ENCODE results near the gene MRPL40.
"Not testable (repeated sequence)": the region's sequence is repeated elsewhere in the genome, so short reads cannot be mapped to it uniquely, and the experiment has no call there.

Gene MRPL40

DNA sequence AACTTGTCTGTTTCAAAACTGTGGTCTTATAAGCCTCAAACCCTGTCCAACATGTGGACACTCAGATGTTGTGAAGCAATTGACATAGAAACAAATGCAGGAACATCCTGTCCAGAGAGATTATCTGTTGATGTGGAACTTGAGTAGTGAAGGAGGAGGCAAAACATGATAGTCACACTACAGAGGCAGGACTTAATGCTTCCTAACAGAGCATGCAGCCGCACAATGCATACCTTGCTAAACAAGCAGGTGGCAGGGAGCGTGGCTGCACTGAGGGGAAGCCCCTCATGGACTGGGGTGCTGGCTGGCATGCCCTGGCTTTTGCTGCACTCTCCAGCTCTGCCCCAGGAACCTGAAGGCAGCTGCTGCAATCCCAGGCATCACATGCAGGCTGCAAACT is 9.8 kb downstream of the MRPL40 start:
- TF ChIP-seq, protein P1, sequence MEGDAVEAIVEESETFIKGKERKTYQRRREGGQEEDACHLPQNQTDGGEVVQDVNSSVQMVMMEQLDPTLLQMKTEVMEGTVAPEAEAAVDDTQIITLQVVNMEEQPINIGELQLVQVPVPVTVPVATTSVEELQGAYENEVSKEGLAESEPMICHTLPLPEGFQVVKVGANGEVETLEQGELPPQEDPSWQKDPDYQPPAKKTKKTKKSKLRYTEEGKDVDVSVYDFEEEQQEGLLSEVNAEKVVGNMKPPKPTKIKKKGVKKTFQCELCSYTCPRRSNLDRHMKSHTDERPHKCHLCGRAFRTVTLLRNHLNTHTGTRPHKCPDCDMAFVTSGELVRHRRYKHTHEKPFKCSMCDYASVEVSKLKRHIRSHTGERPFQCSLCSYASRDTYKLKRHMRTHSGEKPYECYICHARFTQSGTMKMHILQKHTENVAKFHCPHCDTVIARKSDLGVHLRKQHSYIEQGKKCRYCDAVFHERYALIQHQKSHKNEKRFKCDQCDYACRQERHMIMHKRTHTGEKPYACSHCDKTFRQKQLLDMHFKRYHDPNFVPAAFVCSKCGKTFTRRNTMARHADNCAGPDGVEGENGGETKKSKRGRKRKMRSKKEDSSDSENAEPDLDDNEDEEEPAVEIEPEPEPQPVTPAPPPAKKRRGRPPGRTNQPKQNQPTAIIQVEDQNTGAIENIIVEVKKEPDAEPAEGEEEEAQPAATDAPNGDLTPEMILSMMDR (conservative IDR thresholded peaks at IDR 0.05; ENCODE audit: low read depth, low read length), result no peak
- Histone ChIP-seq H3K79me2 (ENCODE audit: insufficient read depth, low read depth) (peaks cover 56% of the 10 kb centered on the region), H3K9ac (no peak overlapping the region), H4K20me1 (ENCODE audit: insufficient read depth) (no peaks in the 10 kb centered on the region; the same call in 1 of the 2 replicates), H3K36me3 (ENCODE audit: insufficient read depth) (no peaks in the 10 kb centered on the region), H3K4me2 (no peak overlapping the region), H3K4me3 (IDR thresholded peaks at IDR 0.05; ENCODE audit: insufficient read depth, low read depth, low read length) (no peak overlapping the region), H3K4me1 (ENCODE audit: low read depth, poor library complexity, severe bottlenecking) (peaks cover 9% of the 10 kb centered on the region), H3K27me3 (ENCODE audit: insufficient read depth, low read depth) (no peaks in the 10 kb centered on the region), H2AFZ (ENCODE audit: low read depth) (no peak overlapping the region), H3K27ac (no peak overlapping the region)

DNA sequence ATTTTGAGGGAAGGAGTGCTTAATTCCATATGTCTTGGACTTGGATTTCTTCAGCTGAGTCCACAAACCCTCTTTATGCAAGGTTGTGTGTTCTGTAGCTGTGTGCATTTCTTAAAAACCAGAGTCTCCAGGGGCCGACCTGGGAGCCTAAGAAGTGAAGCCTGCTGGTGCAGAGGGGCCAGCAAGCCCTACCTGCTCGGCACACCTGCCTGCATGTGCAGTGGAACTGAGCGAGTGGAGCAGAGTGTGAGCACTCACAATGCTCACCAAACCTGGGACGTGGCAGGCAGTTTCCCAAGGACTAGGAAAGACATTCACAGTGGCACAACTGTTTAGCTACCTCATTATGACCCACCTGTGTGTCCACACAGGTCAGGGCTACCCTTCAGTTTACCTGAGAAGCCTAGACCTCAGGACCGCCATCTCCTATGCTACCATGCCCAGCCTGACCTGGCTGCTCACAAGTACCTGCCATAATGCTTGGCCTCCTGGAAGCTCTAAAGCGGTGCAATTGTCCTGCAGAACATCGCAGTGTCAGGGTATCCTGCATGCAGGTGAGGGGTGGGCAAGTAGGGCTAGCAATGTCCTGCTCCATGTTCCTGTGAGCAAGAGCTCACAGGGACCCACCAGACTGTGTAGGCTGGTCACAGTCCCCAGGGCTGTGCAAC is 11.3 kb downstream of the MRPL40 start:
- peaks cover 66% of the 10 kb centered on the region for H3K79me2 ChIP-seq (ENCODE audit: insufficient read depth, low read depth)
- TF ChIP-seq, protein P1 (conservative IDR thresholded peaks at IDR 0.05; ENCODE audit: low read depth, low read length), result no peak
- H4K20me1 ChIP-seq (ENCODE audit: insufficient read depth), result no peaks in the 10 kb centered on the region; the same call in 1 of the 2 replicates

DNA sequence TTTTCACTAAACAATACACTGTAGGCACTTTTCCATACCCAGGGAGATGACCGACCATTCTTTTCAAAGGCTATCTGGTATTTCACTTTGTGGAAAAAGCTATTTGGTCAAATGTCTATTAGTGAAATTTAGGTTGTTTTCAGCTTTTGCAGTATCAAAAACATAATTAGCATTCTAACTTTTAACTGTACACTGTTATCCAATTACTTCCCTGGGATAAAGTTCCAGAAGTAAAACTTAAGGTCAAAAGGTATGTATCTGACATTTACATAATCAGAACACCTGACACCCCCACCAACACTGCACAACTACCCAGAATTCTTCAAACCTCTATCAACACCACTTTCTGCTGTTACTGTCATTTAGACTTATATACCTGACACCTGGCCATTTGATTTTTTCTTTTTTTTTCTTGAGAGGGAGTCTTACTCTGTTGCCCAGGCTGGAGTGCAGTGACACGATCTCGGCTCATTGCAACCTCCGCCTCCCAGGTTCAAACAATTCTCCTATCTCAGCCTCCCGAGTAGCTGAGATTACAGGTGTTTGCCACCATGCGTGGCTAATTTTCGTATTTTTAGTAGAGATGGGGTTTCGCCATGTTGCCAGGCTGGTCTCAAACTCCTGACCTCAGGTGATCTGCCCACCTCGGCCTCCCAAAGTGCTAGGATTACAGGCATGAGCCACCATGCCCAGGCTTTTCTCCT is 13.1 kb downstream of the MRPL40 start:
- not testable (repeated sequence) for H2AFZ ChIP-seq (ENCODE audit: low read depth); H3K27ac ChIP-seq; H4K20me1 ChIP-seq (ENCODE audit: insufficient read depth); H3K4me3 ChIP-seq (IDR thresholded peaks at IDR 0.05; ENCODE audit: insufficient read depth, low read depth, low read length); H3K9ac ChIP-seq; H3K36me3 ChIP-seq (ENCODE audit: insufficient read depth); H3K27me3 ChIP-seq (ENCODE audit: insufficient read depth, low read depth)
- Histone ChIP-seq H3K79me2 (ENCODE audit: insufficient read depth, low read depth) (peaks cover 74% of the 10 kb centered on the region), H3K4me1 (ENCODE audit: low read depth, poor library complexity, severe bottlenecking) (peaks cover 27% of the 10 kb centered on the region), H3K4me2 (peak overlapping the region; percentile 15; the same call in 1 of the 2 replicates)

More for the DNA sequence above, 11.3 kb downstream of the MRPL40 start:
- Histone ChIP-seq H3K4me2 (no peak overlapping the region), H3K27me3 (ENCODE audit: insufficient read depth, low read depth) (no peaks in the 10 kb centered on the region), H3K27ac (no peak overlapping the region), H3K36me3 (ENCODE audit: insufficient read depth) (no peaks in the 10 kb centered on the region), H3K4me3 (IDR thresholded peaks at IDR 0.05; ENCODE audit: insufficient read depth, low read depth, low read length) (no peak overlapping the region), H3K4me1 (ENCODE audit: low read depth, poor library complexity, severe bottlenecking) (peaks cover 14% of the 10 kb centered on the region), H2AFZ (ENCODE audit: low read depth) (no peak overlapping the region), H3K9ac (no peak overlapping the region)

DNA sequence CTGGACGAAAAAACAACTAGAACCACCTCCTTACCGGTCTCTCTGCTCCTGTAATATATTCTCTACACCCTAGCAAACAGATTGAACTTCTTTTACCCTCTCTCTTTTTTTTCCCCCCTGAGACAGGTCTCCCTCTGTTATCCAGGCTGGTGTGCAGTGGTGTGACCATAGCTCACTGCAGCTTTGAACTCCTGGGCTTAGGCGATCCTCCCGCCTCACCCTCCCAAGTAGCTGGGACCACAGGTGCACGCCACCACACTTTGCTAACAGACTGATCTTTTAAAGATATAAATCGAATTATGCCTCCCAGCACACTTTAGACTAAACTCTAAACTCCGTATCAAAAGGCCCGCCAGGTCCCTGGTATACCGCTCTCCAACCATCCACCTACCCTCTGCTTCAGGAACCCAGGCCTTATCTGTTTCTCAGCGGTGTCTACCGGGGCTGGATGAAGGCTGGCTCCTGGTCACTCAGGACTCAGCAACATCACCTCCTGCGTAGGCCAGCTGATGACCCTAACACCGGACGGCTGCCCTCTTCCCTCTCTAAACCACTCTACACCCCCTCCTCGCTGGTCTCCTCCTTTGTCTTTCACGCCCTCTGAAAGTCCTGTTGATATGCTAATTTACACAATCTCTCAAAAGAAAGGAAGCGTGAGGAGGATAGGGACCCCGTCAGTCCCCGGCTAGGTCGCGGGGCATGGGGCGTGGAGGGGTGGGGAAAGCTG is 14.4 kb downstream of the MRPL40 start:
- no peaks in the 10 kb centered on the region; the same call in 1 of the 2 replicates for H4K20me1 ChIP-seq (ENCODE audit: insufficient read depth)
- peaks cover 27% of the 10 kb centered on the region for H3K4me1 ChIP-seq (ENCODE audit: low read depth, poor library complexity, severe bottlenecking)
- H3K36me3 ChIP-seq (ENCODE audit: insufficient read depth), result no peaks in the 10 kb centered on the region
- TF ChIP-seq, protein P1 (conservative IDR thresholded peaks at IDR 0.05; ENCODE audit: low read depth, low read length), result no peak
- H3K27me3 ChIP-seq (ENCODE audit: insufficient read depth, low read depth), result no peaks in the 10 kb centered on the region
- H3K9ac ChIP-seq, result peak overlapping the region; percentile 79
- H3K27ac ChIP-seq, result peak overlapping the region; percentile 81
- no peak overlapping the region for H3K4me3 ChIP-seq (IDR thresholded peaks at IDR 0.05; ENCODE audit: insufficient read depth, low read depth, low read length)
- H3K4me2 ChIP-seq, result peak overlapping the region; percentile 86
- peak overlapping the region; percentile 85 for H2AFZ ChIP-seq (ENCODE audit: low read depth)
- peaks cover 65% of the 10 kb centered on the region for H3K79me2 ChIP-seq (ENCODE audit: insufficient read depth, low read depth)

All from KMS-11 (cell line).